ENCODE results near the gene PPP6R2. TPM values are rescaled to one million over a fixed set of nuclear protein-coding genes. Genes with fewer than 3 reads are reported as not detected.

Gene PPP6R2
- total RNA-seq, 1 donor from 2014 or later: 45.2 TPM

- no peak for TF ChIP-seq CTCF (IDR thresholded peaks at IDR 0.05; ENCODE audit: insufficient read depth, low read length, poor library complexity, severe bottlenecking)
These were observed 140.4 kb downstream of the PPP6R2 start for GRCh38 chr22:50483556-50483955.

GRCh38 chr22:50483977-50484853 is 141.1 kb downstream of the PPP6R2 start:
- peaks cover 16% of the 10 kb centered on the region for H3K27me3 ChIP-seq (ENCODE audit: control insufficient read depth, insufficient read depth, low read length)
- no peaks in the 10 kb centered on the region for H3K36me3 ChIP-seq (ENCODE audit: control insufficient read depth, insufficient read depth, low read length)
- DNase-seq (ENCODE audit: low read depth): no peak
- H3K4me3 ChIP-seq (ENCODE audit: low read depth, low read length): no peak overlapping the region
- no peak for TF ChIP-seq CTCF (IDR thresholded peaks at IDR 0.05; ENCODE audit: insufficient read depth, low read length, poor library complexity, severe bottlenecking)

More at GRCh38 chr22:50483556-50483955, 140.4 kb downstream of the PPP6R2 start:
- H3K36me3 ChIP-seq (ENCODE audit: control insufficient read depth, insufficient read depth, low read length): no peaks in the 10 kb centered on the region
- H3K4me3 ChIP-seq (ENCODE audit: low read depth, low read length): no peak overlapping the region
- no peak for DNase-seq (ENCODE audit: low read depth)
- peaks cover 20% of the 10 kb centered on the region for H3K27me3 ChIP-seq (ENCODE audit: control insufficient read depth, insufficient read depth, low read length)

GRCh38 chr22:50485221-50486131 is 142.3 kb downstream of the PPP6R2 start:
- H3K4me3 ChIP-seq (ENCODE audit: low read depth, low read length): no peak overlapping the region
- no peaks in the 10 kb centered on the region for H3K36me3 ChIP-seq (ENCODE audit: control insufficient read depth, insufficient read depth, low read length)
- no peak for DNase-seq (ENCODE audit: low read depth)
- H3K27me3 ChIP-seq (ENCODE audit: control insufficient read depth, insufficient read depth, low read length): peaks cover 12% of the 10 kb centered on the region
- no peak for TF ChIP-seq CTCF (IDR thresholded peaks at IDR 0.05; ENCODE audit: insufficient read depth, low read length, poor library complexity, severe bottlenecking)

- DNase-seq (ENCODE audit: low read depth): no peak
- Histone ChIP-seq H3K27me3 (ENCODE audit: control insufficient read depth, insufficient read depth, low read length) (peaks cover 6% of the 10 kb centered on the region), H3K36me3 (ENCODE audit: control insufficient read depth, insufficient read depth, low read length) (no peaks in the 10 kb centered on the region), H3K4me3 (ENCODE audit: low read depth, low read length) (no peak within 1 kb of the TSS)
- no peak for TF ChIP-seq CTCF (IDR thresholded peaks at IDR 0.05; ENCODE audit: insufficient read depth, low read length, poor library complexity, severe bottlenecking)
These were observed 143.6 kb downstream of the PPP6R2 start, which contains the start of gene MIOX for GRCh38 chr22:50486561-50487289. MIOX (plus strand) TSS chr22:50486859; CDS start chr22:50486898, 39 bp downstream.

DNA sequence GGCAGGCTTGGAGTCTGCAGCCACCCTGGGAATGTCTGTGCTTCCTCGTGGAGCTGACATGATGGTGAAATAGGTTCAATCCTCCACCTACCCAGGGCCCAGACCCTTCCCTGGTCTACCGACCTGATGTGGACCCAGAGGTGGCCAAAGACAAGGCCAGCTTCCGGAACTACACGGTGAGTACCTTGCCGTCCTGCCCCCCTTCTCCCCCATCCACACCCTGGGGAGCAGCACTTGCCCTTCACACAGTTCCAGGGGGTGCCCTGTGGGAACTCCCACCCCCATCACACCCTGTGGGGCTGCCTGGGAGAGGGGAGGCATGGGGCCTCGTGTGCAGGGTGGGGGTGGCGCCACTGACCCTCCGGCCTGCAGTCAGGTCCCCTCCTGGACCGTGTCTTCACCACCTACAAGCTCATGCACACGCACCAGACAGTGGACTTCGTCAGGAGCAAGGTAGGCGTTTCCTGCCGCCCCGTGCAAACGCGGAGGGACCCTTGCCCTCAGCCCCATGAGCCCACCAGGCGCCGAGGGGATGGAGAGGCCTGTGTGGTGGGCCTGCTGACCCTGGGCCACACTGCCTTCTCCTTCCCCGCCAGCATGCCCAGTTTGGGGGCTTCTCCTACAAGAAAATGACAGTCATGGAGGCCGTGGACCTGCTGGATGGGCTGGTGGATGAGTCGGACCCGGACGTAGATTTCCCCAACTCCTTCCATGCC is 144.3 kb downstream of the PPP6R2 start:
- DNase-seq (ENCODE audit: low read depth): no peak
- H3K27me3 ChIP-seq (ENCODE audit: control insufficient read depth, insufficient read depth, low read length): peaks cover 3% of the 10 kb centered on the region
- no peaks in the 10 kb centered on the region for H3K36me3 ChIP-seq (ENCODE audit: control insufficient read depth, insufficient read depth, low read length)
- no peak for TF ChIP-seq CTCF (IDR thresholded peaks at IDR 0.05; ENCODE audit: insufficient read depth, low read length, poor library complexity, severe bottlenecking)
- no peak overlapping the region for H3K4me3 ChIP-seq (ENCODE audit: low read depth, low read length)

Data from kidney epithelial cell (primary cell).